ENCODE measurements around the gene CBFA2T2.

CBFA2T2 gene

DNA sequence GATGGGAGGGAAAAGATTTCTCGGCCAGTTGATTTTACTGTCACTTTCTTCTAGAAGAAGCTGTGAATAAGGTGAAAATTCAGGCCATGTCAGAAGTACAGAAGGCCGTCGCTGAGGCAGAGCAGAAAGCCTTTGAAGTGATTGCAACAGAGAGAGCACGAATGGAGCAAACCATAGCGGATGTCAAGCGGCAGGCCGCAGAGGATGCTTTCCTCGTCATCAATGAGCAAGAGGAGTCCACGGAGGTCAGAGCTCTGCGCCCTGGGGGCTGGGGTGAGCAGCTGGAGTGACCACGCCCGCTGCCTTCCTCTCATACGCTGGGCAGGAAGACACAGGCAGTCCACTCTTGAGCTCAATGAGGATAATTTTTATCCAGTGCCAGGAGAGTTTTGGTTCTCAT, 150.4 kb downstream of the CBFA2T2 start:
- ATAC-seq (ENCODE audit: insufficient read depth, low read depth) (no peak), DNase-seq (no peak)
- Histone ChIP-seq H3K9ac (ENCODE audit: low read depth, low read length) (no peak overlapping the region), H3K4me2 (ENCODE audit: insufficient read depth, low read length) (no peak overlapping the region), H3K27ac (ENCODE audit: low read length) (no peak overlapping the region), H3K79me2 (ENCODE audit: insufficient read depth, low read length) (no peaks in the 10 kb centered on the region), H3K9me3 (ENCODE audit: insufficient read depth, low read length, severe bottlenecking) (no peaks in the 10 kb centered on the region), H3K4me1 (ENCODE audit: insufficient read depth, low read length) (no peaks in the 10 kb centered on the region), H3K27me3 (ENCODE audit: insufficient read depth, low read length, poor library complexity) (no peaks in the 10 kb centered on the region), H4K20me1 (ENCODE audit: insufficient read depth, low read length) (no peaks in the 10 kb centered on the region), H3K4me3 (ENCODE audit: low read depth in 1 of 2, low read length in 2 of 2) (no peak overlapping the region), H2AFZ (ENCODE audit: low read depth, low read length) (no peak overlapping the region), H3K36me3 (ENCODE audit: insufficient read depth, low read length) (peaks cover 78% of the 10 kb centered on the region)
- TF ChIP-seq, protein P1, sequence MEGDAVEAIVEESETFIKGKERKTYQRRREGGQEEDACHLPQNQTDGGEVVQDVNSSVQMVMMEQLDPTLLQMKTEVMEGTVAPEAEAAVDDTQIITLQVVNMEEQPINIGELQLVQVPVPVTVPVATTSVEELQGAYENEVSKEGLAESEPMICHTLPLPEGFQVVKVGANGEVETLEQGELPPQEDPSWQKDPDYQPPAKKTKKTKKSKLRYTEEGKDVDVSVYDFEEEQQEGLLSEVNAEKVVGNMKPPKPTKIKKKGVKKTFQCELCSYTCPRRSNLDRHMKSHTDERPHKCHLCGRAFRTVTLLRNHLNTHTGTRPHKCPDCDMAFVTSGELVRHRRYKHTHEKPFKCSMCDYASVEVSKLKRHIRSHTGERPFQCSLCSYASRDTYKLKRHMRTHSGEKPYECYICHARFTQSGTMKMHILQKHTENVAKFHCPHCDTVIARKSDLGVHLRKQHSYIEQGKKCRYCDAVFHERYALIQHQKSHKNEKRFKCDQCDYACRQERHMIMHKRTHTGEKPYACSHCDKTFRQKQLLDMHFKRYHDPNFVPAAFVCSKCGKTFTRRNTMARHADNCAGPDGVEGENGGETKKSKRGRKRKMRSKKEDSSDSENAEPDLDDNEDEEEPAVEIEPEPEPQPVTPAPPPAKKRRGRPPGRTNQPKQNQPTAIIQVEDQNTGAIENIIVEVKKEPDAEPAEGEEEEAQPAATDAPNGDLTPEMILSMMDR (IDR thresholded peaks at IDR 0.05; ENCODE audit: borderline replicate concordance, extremely low read depth, low read length, poor library complexity, severe bottlenecking) = no peak
- no peak for TF ChIP-seq EZH2 (IDR thresholded peaks at IDR 0.05; ENCODE audit: borderline replicate concordance, low read depth, low read length, severe bottlenecking)

DNA sequence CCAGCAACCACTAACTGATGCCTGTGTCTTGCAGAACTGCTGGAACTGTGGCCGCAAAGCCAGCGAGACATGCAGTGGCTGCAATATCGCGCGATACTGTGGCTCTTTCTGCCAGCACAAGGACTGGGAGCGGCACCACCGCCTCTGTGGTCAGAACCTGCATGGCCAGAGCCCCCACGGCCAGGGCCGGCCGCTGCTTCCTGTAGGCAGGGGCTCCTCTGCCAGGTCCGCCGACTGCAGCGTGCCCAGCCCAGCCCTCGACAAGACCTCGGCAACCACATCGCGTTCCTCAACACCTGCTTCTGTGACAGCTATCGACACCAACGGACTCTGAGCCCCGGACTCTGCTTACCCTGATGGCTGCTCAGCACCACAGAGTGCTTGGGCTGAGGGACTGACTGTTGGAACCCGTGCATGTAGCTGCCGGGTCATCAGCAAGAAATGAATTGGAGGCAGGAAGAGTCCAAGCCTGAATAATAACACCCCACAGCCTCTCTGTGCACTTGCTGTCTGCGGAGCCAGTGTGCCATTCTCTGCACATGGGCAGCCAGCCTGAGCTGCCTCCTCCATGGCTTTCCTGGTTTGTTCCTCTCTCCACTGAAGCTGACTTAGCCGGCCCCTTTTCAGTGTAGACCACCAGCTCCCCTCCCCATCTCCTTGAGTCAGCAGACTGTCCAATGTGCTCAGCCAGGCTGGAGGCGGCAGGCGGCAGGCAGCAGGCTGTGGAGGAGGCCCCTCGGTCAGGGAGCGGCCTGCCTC, 154.6 kb downstream of the CBFA2T2 start:
- 0 out of 2 replicates have a peak, but pooled peaks cover 6% of the 10 kb centered on the region for H4K20me1 ChIP-seq (ENCODE audit: insufficient read depth, low read length)
- ATAC-seq (ENCODE audit: insufficient read depth, low read depth) (no peak), DNase-seq (no peak)
- H3K27ac ChIP-seq (ENCODE audit: low read length) = no peak overlapping the region
- H3K79me2 ChIP-seq (ENCODE audit: insufficient read depth, low read length) = no peaks in the 10 kb centered on the region
- H2AFZ ChIP-seq (ENCODE audit: low read depth, low read length) = no peak overlapping the region
- H3K4me1 ChIP-seq (ENCODE audit: insufficient read depth, low read length) = no peaks in the 10 kb centered on the region
- H3K36me3 ChIP-seq (ENCODE audit: insufficient read depth, low read length) = peaks cover 61% of the 10 kb centered on the region
- H3K27me3 ChIP-seq (ENCODE audit: insufficient read depth, low read length, poor library complexity) = no peaks in the 10 kb centered on the region
- no peak overlapping the region for H3K4me3 ChIP-seq (ENCODE audit: low read depth in 1 of 2, low read length in 2 of 2)
- no peak overlapping the region for H3K4me2 ChIP-seq (ENCODE audit: insufficient read depth, low read length)
- no peak for TF ChIP-seq EZH2 (IDR thresholded peaks at IDR 0.05; ENCODE audit: borderline replicate concordance, low read depth, low read length, severe bottlenecking)
- TF ChIP-seq, protein P1 (IDR thresholded peaks at IDR 0.05; ENCODE audit: borderline replicate concordance, extremely low read depth, low read length, poor library complexity, severe bottlenecking) = no peak
- H3K9me3 ChIP-seq (ENCODE audit: insufficient read depth, low read length, severe bottlenecking) = no peaks in the 10 kb centered on the region
- no peak overlapping the region for H3K9ac ChIP-seq (ENCODE audit: low read depth, low read length)

DNA sequence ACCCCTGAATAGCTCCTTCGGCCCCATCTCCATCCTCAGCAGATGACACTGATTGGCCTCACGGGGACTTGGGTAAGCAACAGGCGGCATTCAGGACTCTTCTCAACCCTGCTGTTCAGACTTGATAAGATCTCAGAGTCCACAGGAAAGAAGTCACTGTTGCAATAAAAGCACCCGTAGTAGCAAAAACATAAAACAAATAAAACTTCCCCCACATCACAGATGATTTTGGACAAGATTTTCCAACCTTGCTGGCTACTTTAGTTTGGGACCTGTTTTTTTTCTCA, 155.1 kb downstream of the CBFA2T2 start:
- no peaks in the 10 kb centered on the region for H3K9me3 ChIP-seq (ENCODE audit: insufficient read depth, low read length, severe bottlenecking)

More for the DNA sequence above, 155.1 kb downstream of the CBFA2T2 start:
- no peaks in the 10 kb centered on the region for H3K27me3 ChIP-seq (ENCODE audit: insufficient read depth, low read length, poor library complexity)
- peaks cover 8% of the 10 kb centered on the region; the same call in 1 of the 2 replicates for H4K20me1 ChIP-seq (ENCODE audit: insufficient read depth, low read length)
- H3K4me1 ChIP-seq (ENCODE audit: insufficient read depth, low read length) = no peaks in the 10 kb centered on the region
- H3K4me2 ChIP-seq (ENCODE audit: insufficient read depth, low read length) = no peak overlapping the region
- H3K4me3 ChIP-seq (ENCODE audit: low read depth in 1 of 2, low read length in 2 of 2) = no peak overlapping the region
- peaks cover 55% of the 10 kb centered on the region for H3K36me3 ChIP-seq (ENCODE audit: insufficient read depth, low read length)
- no peaks in the 10 kb centered on the region for H3K79me2 ChIP-seq (ENCODE audit: insufficient read depth, low read length)
- no peak overlapping the region for H3K27ac ChIP-seq (ENCODE audit: low read length)
- no peak overlapping the region for H2AFZ ChIP-seq (ENCODE audit: low read depth, low read length)
- no peak for DNase-seq
- ATAC-seq (ENCODE audit: insufficient read depth, low read depth) = no peak
- TF ChIP-seq EZH2 (IDR thresholded peaks at IDR 0.05; ENCODE audit: borderline replicate concordance, low read depth, low read length, severe bottlenecking) = no peak
- TF ChIP-seq, protein P1 (IDR thresholded peaks at IDR 0.05; ENCODE audit: borderline replicate concordance, extremely low read depth, low read length, poor library complexity, severe bottlenecking) = no peak
- no peak overlapping the region for H3K9ac ChIP-seq (ENCODE audit: low read depth, low read length)

All from DND-41 (cell line).